Ecto neural progenitor cell (in vitro differentiated cells): ENCODE data around the gene EIF4H.
"Not testable (repeated sequence)": the region's sequence is repeated elsewhere in the genome, so short reads cannot be mapped to it uniquely, and the experiment has no call there.

Experiments
- DNase-seq: peaks from one replicate; pipeline ENCODE4 v3.0.0-alpha.2; 2018; ENCODE audit warnings: low spot score

EIF4H gene

DNA sequence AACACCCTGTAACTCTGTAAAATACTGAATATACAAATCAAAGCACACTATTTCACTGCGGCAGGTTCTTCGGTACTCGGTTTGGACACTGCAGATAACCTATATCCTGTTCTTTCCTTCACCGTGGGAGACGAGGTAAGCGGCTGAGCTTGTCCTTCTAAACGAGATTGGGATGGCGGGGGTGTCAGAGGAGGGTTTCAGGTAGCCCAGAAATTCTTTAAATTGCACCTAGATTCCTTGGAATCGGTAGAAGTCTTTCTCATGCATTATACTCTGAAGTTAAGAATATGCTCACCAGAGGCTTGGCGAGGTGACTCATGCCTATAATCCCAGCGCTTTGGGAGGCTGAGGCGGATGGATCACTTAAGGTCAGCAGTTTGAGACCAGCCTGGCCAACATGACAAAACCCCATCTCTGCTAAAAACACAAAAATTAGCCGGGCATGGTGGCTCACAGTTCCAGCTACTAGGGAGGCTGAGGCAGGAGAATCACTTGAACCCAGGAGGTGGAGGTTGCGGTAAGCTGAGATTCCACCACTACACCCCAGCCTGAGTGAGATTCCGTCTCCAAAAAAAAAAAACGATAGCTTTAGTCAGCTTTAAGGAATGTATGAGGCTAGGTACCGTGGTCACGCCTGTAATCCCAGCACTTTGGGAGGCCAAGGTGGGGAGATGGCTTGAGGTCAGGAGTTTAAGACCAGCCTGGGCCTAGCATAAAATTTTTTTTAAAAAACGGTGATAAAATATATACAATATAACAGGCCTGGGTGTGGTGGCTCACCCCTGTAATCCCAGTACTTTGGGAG, 25.6 kb downstream of the EIF4H start:
- no peak for DNase-seq

DNA sequence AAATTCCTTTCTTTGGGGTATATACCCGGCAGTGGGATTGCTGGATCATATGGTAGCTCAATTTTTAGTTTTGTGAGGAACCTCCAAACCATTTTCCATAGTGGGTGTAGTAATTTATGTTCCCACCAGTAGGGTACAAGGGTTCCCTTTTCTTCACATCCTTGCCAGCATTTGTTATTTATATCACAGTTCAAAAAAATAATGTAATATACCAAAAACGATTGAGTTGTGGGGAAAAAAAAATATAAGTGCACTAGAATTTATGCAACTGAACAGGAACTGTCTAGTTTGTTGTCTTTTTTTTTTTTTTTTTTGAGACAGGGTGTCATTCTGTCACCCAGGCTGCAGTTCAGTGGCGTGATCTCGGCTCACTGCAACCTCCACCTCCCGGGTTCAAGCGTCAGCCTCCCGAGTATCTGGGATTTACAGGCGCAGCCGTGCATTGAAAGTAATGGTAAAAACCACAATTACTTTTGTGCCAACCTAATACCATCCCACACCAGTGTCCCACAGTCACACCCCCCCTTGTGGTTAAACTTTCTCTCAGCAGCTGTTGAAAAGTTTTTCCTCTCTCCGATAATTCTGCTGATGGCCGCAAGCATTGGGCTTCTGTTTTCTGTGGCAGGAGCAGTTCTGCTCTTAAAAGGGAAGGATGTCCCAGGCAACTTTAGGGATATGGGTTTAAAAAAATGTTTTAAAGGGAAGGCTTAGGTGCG, 28.8 kb downstream of the EIF4H start:
- no peak for DNase-seq

DNA sequence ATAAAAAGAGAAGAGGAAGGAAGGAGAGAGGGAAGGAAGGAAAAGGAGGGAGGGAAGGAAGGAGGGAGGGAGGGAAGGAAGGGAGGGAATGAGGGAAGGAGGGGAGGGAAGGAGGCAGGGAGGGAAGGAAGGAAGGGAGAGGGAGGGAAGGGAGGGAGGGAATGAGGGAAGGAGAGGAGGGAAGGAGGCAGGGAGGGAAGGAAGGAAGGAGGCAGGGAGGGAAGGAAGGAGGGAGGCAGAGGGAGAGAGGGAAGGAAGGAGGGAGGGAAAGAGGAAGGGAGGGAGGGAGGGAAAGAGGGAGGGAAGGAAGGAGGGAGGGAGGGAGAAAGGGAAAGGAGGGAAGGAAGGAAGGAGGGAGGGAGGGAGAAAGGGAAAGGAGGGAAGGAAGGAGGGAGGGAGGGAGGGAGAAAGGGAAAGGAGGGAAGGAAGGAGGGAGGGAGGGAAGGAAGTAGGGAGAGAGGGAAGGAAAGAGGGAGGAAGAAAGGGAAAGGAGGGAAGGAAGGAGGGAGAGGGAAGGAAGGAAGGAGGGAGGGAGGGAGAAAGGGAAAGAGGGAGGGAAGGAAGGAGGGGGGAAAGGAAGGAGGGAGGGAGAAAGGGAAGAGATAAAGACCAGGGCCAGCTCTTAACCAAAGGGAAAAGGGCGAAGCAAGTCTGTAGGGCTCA, 29.9 kb downstream of the EIF4H start:
- DNase-seq = no peak

DNA sequence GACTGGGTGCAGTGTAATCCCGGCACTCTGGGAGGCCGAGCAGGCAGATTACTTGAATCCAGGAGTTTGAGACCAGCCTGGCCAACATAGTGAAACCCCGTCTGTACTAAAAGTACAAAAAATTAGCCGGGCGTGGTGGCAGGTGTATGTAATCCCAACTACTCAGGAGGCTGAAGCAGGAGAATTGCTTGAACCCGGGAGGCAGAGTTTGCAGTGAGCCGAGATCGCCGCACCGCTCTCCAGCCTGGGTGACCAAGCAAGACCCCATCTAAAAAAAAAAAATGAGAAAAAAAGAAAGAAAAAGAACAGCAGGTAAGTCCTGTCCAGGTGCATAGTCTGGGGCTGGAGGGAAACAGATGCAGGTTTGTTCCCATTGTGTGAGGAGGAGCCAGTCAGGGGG, 31.9 kb downstream of the EIF4H start:
- not testable (repeated sequence) for DNase-seq

GRCh38 chr7:74206589-74207120, 32.5 kb downstream of the EIF4H start:
- DNase-seq = peak; percentile 91

GRCh38 chr7:74207586-74207985, 33.4 kb downstream of the EIF4H start:
- DNase-seq = no peak

DNA sequence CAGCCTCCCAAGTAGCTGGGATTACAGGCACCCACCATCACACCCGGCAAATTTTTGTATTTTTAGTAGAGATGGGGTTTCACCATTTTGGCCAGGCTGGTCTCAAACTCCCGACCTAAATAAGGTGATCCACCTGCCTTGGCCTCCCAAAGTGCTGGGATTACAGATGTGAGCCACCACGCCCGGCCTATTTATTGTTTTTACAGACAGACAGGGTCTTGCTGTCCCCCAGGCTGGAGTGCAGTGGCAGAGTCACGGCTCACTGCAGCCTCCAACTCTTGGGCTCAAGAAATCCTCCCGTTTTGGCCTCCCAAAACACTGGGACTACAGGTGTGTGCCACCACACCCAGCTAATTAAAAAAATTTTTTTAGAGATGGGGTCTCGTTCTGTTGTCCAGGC, 34.1 kb downstream of the EIF4H start:
- DNase-seq = not testable (repeated sequence)

DNA sequence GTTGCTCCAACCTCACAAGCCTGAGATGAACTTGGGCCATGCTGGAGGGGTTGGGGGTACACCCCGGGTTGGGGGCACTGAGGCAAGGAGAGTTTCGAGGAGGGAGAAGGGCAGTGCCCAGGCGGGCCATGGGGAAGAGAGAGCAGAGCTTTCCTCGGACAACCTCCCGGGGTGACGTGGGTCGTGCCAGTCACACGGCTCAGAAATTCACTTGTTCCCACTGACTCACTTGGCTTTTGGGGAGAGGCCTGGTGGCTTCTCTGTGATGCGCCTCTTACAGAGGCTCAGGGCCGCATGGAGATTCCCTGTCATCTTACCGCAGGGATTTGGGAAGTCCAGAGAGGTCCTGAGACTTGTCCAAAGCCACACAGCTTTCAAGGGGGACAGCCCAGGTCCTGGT, 38.5 kb downstream of the EIF4H start:
- DNase-seq = no peak

- no peak for DNase-seq
Measured at GRCh38 chr7:74214816-74215630, 40.9 kb downstream of the EIF4H start.

- DNase-seq = no peak
Measured at GRCh38 chr7:74215921-74216320, 41.8 kb downstream of the EIF4H start.

GRCh38 chr7:74216361-74216761, 42.2 kb downstream of the EIF4H start:
- DNase-seq = no peak

DNA sequence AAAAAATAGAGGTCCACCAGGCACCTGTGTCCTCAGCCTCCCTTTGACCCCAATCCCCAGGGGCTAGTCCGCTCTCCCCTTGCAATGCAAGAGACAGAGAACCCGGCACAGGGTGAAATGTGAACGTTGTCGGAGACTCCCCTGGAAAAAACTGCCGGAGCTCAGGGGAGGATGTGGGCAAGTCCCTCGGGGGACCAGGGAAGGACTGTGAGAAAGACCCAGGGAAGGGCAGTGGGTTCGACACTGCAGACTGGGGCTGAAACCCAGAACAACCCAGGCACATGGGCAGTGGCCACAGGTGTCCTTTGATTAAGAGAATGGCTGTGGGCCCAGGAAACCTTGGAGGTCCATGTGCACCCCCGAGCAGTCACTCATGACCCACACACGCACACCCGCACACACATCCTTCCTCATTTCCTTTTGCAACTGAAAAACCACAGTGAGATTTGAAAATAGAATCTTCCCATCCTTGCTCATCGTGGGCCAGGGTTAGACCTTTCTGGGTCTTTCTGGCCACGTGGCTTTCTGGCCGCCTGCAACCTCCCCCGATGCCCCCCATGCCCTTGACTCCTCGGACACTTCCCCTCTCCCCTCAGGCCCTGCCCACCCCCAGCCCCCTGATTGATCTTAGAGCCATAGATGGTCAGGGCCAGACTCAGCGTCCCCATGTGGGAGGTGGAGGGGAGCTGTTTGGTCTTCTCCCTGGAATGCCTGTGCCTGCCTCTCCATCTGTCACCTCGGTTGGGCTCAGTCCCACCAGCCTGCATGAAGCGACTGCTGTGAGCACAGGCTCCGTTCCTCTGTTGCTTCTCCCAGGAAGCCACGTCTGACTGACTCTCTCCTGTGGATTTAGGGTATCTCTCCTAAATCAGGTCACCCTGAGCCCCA, 43.5 kb downstream of the EIF4H start:
- no peak for DNase-seq

DNA sequence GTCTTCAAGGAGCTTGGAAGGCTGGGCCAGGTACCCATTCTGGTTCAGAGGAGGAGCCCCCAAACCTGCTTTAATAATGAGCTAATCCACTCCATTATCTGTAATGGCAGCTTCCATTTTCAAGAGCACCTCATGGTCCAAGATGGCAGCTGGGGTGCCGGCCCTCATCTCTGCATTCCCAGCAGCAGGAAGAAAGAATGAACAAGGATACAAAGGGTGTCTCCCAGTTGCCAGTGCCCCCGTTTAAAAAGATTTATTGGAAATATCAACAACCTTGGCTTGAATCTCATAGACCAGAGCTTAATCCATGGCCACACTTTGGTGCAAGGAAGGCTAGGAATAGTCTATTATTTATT, 44.2 kb downstream of the EIF4H start:
- DNase-seq = no peak

GRCh38 chr7:74219416-74219815, 45.3 kb downstream of the EIF4H start:
- DNase-seq = no peak

DNA sequence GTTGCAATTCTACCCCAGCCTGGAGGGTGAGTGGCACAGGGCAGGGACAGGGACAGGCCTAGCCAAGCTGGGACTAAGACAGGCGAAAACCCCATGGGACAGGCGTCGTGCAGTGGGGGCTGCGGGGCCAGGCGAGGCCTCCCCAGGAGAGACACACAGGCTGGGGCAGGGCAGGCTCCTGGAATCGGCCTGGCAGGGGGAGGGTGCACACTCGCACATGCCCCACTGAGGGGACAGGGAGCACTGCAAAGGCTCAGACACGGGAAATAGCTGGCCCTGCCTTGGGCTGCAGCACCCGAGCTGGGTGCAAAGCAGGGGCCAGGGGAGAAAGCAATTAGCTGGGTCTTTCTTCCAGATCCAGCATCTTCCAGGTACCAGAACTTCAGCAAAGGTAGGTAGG, 46.1 kb downstream of the EIF4H start:
- DNase-seq = no peak

- no peak for DNase-seq
Measured at GRCh38 chr7:74221713-74222112, 47.6 kb downstream of the EIF4H start.

- no peak for DNase-seq
Measured at GRCh38 chr7:74222851-74223710, 48.9 kb downstream of the EIF4H start.

- no peak for DNase-seq
Measured at GRCh38 chr7:74223711-74224510, 49.8 kb downstream of the EIF4H start.

GRCh38 chr7:74224511-74224832, 50.3 kb downstream of the EIF4H start:
- DNase-seq = no peak
